Progenitor cell of endocrine pancreas (in vitro differentiated cells): ENCODE measurements around the gene YTHDC1. TPM values are rescaled to one million over a fixed set of nuclear protein-coding genes. Genes with fewer than 3 reads are reported as not detected.

Experiments used
- DNase-seq: peaks from one replicate; pipeline ENCODE4 v3.0.0; 2021; ENCODE audit warnings: low spot score; ENCODE audit not compliant: unreplicated experiment
- H3K27ac Mint-ChIP-seq: 2 replicates; pipeline ENCODE4 v1.8.0; 2021; ENCODE audit warnings: mild to moderate bottlenecking, moderate library complexity, mixed read lengths
- H3K27me3 Mint-ChIP-seq: 2 replicates; pipeline ENCODE4 v1.8.0; 2021; ENCODE audit warnings: mixed read lengths
- H3K36me3 Mint-ChIP-seq: 2 replicates; pipeline ENCODE4 v1.8.0; 2022; ENCODE audit warnings: mixed read lengths; ENCODE audit not compliant: insufficient read depth
- H3K4me1 Mint-ChIP-seq: 2 replicates; pipeline ENCODE4 v1.8.0; 2021; ENCODE audit warnings: low read depth, mixed read lengths
- H3K4me3 Mint-ChIP-seq: 2 replicates; pipeline ENCODE4 v1.8.0; 2021; ENCODE audit warnings: low read depth, mild to moderate bottlenecking, moderate library complexity, mixed read lengths
- H3K9me3 Mint-ChIP-seq: 2 replicates; pipeline ENCODE4 v1.8.0; 2021; ENCODE audit warnings: low read depth, mixed read lengths
- CTCF ChIP-seq: fragments of 200-600 bp; sonication (generic); IDR thresholded peaks from one replicate; pipeline ENCODE4 v1.5.0; 2021; ENCODE audit warnings: antibody characterized with exemption, mild to moderate bottlenecking; ENCODE audit not compliant: unreplicated experiment
- total RNA-seq: library from RNA; stranded (reverse); gene quantifications from 2 replicates; pipeline ENCODE4 v1.2.1, GENCODE V29; 2021

Gene YTHDC1
- total RNA-seq, 1 donor from 2014 or later = 162 TPM

GRCh38 chr4:68373513-68373912 is 23.6 kb upstream of the YTHDC1 start:
- H3K9me3 Mint-ChIP-seq = peaks cover 11% of the 10 kb centered on the region
- H3K27me3 Mint-ChIP-seq = no peaks in the 10 kb centered on the region
- peaks cover 9% of the 10 kb centered on the region for H3K4me1 Mint-ChIP-seq
- peak overlapping the region; percentile 51 for H3K27ac Mint-ChIP-seq
- peak; percentile 26 for DNase-seq
- peak overlapping the region; percentile 55 for H3K4me3 Mint-ChIP-seq
- no peak for TF ChIP-seq CTCF
- H3K36me3 Mint-ChIP-seq = peaks cover 3% of the 10 kb centered on the region

GRCh38 chr4:68372588-68372987 is 22.7 kb upstream of the YTHDC1 start:
- no peak overlapping the region for H3K27ac Mint-ChIP-seq
- peaks cover 12% of the 10 kb centered on the region for H3K4me1 Mint-ChIP-seq
- H3K36me3 Mint-ChIP-seq = peaks cover 3% of the 10 kb centered on the region
- H3K4me3 Mint-ChIP-seq = no peak overlapping the region
- H3K27me3 Mint-ChIP-seq = no peaks in the 10 kb centered on the region
- peaks cover 17% of the 10 kb centered on the region for H3K9me3 Mint-ChIP-seq
- no peak for TF ChIP-seq CTCF
- no peak for DNase-seq

GRCh38 chr4:68369142-68369805 is 19.4 kb upstream of the YTHDC1 start:
- Mint-ChIP-seq H3K27me3 (peaks cover 1% of the 10 kb centered on the region), H3K4me3 (no peak overlapping the region), H3K9me3 (peaks cover 35% of the 10 kb centered on the region), H3K4me1 (peaks cover 9% of the 10 kb centered on the region), H3K36me3 (peaks cover 8% of the 10 kb centered on the region), H3K27ac (no peak overlapping the region)
- no peak for DNase-seq
- no peak for TF ChIP-seq CTCF

GRCh38 chr4:68368691-68369131 is 18.8 kb upstream of the YTHDC1 start:
- Mint-ChIP-seq H3K27ac (no peak overlapping the region), H3K9me3 (peaks cover 39% of the 10 kb centered on the region), H3K27me3 (peaks cover 7% of the 10 kb centered on the region), H3K36me3 (peaks cover 8% of the 10 kb centered on the region), H3K4me1 (peaks cover 9% of the 10 kb centered on the region), H3K4me3 (no peak overlapping the region)
- no peak for DNase-seq
- no peak for TF ChIP-seq CTCF

GRCh38 chr4:68367835-68368234 is 17.9 kb upstream of the YTHDC1 start:
- Mint-ChIP-seq H3K27me3 (peaks cover 10% of the 10 kb centered on the region), H3K4me1 (peaks cover 5% of the 10 kb centered on the region), H3K9me3 (peaks cover 35% of the 10 kb centered on the region), H3K27ac (no peak overlapping the region), H3K4me3 (no peak overlapping the region), H3K36me3 (peaks cover 7% of the 10 kb centered on the region)
- no peak for TF ChIP-seq CTCF
- no peak for DNase-seq
